A549 (cell line): ENCODE measurements around the gene FSIP2.

Source experiments
- CTCF ChIP-seq: fragments of >200 bp; sonication (Bioruptor Twin); formaldehyde crosslinking; IDR thresholded peaks from 3 replicates; pipeline ENCODE4 v1.5.1; 2016
- EP300 ChIP-seq, 2 experiments: fragments of >200 bp; sonication (Bioruptor Twin); formaldehyde crosslinking; IDR thresholded peaks; 2 replicates in 1 of 2; 3 replicates in 1 of 2; pipeline ENCODE4 v1.6.1; 2016 to 2017
- POLR2A ChIP-seq: IDR thresholded peaks from 2 replicates; pipeline ENCODE4 v1.6.1; 2012; ENCODE audit warnings: mild to moderate bottlenecking, low read length
- RAD21 ChIP-seq, 2 experiments: fragments of >200 bp in 1 of 2; sonication (Bioruptor Twin) in 1 of 2; formaldehyde crosslinking in 1 of 2; IDR thresholded peaks in 1 of 2; conservative IDR thresholded peaks in 1 of 2; 2 replicates in 1 of 2; 3 replicates in 1 of 2; pipeline ENCODE4 v1.6.1; 2012 to 2018; ENCODE audit warnings: inconsistent platforms in 1 of 2
- ZFP36 ChIP-seq: fragments of 450-650 bp; IDR thresholded peaks from 2 replicates; pipeline ENCODE4 v1.6.1; 2014; ENCODE audit warnings: borderline replicate concordance; ENCODE audit not compliant: partially characterized antibody

DNA sequence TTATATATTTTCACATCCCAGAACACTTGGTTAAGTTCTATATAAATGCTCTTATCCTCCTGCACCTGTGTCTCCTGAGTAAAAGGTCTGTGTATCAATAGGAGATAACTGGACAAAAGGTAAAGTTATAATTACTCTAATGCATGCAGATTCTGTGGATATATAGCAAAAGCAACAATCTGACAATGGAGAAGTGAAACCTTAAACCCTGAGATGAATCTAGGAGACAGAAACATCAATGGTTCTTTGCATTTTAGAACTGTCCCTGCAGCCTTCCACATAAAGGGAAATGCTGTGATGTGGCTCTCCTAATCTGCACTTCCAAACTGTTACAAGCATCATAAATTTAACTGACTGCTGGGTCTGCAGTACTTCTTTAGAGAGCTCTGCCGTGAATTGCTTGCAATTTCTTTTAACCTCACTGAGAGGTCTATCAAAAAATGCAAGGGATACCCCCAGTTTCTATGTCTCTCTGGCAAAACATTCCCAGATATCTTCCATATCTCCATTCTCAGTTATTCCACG is 42.8 kb upstream of the FSIP2 start:
- TF ChIP-seq POLR2A, result no peak
- no peak for TF ChIP-seq CTCF
- no peak for TF ChIP-seq RAD21 (conservative IDR thresholded peaks at IDR 0.05 in 1 of 2, IDR thresholded peaks at IDR 0.05 in 1 of 2)
- TF ChIP-seq EP300 (IDR thresholded peaks at IDR 0.05), result no peak
- no peak for TF ChIP-seq ZFP36
